Measurements from ENCODE around the gene CABLES1.

Gene CABLES1

GRCh38 chr18:23114171-23114881 lies 21.0 kb upstream of the CABLES1 start:
- peak in 1 of 2 donors; percentile 16 for DNase-seq

DNA sequence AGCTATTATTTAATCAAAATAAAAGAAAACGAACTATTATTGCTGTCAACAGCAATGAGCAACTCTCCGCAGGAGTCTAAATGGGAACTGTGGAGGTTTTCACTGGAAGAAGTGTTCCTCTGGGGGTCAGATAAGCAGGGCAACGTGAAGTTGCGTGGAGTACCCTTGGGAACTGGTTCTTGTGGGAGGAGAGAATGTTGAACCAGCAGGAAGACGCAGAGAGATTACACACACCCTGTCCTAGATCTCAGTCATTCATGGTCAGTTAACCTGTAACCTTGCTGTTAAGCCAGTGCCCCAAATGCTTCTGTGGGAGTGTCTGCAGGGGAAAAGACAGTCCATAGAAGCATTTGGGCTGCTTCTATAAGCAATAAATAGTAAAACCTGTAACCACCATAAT lies 20.4 kb upstream of the CABLES1 start:
- no peak for DNase-seq

DNA sequence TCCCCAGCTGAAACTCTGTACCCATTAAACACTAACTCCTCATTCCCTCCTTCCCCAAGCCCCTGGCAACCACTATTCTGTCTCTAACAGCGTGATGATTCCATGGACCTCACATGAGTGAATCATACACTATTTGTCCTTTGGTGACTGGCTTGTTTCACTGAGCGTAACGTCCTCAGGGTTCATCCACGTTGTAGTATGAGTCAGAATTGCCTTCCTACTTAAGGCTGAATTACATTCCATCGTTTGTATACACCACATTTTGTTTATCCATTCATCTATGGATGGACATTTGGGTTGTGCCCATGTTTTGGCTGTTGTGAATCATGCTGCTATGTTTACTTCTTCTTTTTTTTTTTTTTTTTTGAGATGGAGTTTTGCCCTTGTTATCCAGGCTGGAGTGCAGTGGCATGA lies 19.6 kb upstream of the CABLES1 start:
- no peak for DNase-seq

DNA sequence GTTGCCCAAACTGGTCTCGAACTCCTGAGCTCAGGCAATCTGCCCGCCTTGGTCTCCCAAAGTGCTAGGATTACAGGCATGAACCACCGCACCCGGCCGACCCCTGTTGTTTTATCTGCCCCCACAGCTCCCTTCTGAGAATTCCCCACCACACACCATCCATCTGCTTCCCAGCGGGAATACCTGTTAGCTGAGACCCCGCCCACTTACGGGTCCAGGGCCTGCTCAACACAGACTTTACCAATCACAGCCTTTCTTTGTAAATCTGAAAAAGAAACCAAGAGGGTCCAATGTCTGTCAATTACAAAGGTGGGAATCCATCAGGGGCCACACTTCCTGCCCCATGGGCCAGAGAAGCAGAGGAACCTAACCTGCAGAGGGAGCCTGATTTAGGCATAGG lies 14.2 kb upstream of the CABLES1 start:
- no peak for DNase-seq

DNA sequence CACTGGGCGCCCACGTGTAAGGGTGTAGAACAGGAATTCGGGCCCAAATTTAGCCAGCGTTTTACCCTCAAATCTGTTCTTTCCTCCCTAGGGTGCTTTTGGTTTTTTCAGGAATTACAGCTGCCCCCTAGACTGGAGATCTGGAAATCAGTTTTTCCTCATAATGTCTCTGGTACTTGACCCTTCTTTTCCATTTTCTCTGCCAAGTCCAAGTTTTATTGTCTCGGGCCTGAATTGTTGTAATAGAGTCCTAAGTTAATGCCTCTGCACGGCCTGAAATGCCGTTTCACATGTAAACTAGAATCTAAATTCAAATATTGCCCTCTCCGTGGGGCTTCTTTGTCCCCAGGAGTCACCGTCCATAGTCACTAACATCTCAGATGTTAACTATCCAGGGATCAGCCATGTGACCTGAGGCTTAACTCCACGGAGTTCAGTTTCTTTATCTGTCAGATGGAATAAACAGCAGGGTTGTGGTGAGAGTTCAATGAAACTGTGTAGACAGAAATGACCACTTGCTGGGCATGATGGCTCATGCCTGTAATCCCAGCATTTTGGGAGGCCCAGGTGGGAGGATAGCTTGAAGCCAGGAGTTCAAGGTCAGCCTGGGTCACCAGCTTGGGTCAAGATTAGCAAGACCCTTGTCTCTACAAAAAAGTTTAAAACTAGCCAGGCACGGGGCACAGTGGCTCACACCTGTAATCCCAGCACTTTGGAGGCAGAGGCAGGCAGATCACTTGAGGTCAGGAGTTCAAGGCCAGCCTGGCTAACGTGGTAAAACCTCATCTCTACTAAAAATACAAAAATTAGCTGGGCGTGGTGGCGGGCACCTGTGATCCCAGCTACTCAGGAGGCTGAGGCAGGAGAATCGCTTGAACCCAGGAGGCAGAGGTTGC lies 12.7 kb upstream of the CABLES1 start:
- DNase-seq: no peak

DNA sequence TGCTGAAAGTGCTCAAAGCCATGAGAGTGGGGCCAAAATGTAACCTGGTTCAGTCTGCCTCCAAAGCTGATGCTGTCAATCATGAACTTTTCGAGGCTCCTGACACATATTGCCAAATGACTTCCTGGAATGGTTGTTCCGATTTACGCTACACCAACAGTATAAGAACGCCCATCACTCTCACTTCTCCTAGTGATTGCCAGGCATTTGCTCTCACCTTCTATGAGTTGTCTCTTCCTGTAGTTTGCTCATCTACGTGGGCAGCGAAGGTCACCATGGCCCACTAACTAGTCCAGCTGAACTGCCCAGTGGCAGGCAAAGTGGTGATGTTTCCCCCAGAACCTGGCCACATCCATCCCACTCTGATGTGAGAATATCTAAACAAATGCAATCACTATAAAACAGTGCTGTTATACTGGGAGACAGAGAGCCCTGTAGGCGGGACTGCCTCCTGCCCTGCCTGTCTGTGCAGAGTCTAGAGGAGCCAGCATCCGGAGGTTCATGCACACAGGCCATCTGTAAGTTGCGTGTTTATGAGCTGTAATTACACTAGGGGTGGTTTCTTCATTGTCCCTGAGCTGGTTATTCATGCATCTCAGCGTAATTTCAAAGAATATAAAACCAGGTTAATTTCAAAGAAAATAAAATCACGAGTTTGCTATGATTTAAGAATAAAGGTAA lies 8.8 kb upstream of the CABLES1 start:
- no peak for DNase-seq

DNA sequence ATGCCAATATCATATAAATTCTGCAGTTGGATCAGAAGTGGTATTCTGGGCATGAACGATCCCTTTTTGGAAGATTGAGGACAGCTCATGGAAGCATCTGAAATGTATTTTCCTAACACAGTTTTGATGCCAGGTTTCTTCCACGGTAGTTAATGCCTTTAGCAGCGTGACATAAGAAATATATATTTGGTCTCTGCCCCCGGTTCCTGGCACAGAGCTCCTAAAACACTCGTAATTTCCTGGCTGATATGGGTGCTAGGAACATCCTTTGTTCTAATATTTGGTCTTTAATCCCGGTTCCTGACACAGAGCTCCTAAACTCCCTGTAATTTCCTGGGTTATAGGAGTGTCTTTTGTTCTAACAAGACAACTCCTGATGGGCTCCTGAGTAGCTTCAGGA lies 8.2 kb upstream of the CABLES1 start:
- no peak for DNase-seq

DNA sequence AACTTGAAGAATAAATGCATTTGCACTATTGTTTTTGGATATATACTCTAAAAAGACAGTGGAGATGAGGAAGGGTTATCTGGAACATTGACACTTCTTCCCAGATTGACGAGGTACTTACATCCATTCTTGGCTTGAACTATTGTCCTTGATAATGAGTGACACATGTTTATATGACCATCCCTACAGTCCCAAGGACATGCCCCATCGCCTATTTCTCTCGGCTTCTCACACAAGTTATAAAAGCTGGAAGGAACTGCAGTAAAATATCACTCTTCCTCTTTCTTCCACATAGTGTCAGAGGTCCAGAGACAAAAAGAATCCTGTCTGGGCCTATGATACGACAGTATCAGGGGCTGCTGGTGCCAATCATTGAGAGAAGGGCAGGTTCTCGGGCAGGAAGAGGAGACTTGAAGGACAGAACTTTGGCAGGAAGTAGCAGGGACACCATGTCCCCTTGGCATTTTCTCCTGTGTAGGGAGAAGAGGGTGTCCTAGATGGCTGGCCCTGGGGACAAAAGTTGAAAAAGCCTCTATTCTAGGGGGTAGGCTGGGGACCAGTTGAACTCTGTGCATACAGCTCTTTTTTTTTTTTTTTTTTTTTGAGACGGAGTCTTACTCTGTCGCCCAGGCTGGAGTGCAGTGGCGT lies 5.8 kb upstream of the CABLES1 start:
- no peak for DNase-seq

GRCh38 chr18:23131693-23132319 lies 3.5 kb upstream of the CABLES1 start:
- peak; percentile 55 to 74 for DNase-seq

- DNase-seq: peak; percentile 30 to 63
Measured at GRCh38 chr18:23133860-23134779, 1.2 kb upstream of the CABLES1 start.

GRCh38 chr18:23135550-23136325 lies 453 bp downstream of the CABLES1 start:
- DNase-seq: peak; percentile 12 to 15

- no peak for DNase-seq
Measured at GRCh38 chr18:23136326-23137096, 1.2 kb downstream of the CABLES1 start.

DNA sequence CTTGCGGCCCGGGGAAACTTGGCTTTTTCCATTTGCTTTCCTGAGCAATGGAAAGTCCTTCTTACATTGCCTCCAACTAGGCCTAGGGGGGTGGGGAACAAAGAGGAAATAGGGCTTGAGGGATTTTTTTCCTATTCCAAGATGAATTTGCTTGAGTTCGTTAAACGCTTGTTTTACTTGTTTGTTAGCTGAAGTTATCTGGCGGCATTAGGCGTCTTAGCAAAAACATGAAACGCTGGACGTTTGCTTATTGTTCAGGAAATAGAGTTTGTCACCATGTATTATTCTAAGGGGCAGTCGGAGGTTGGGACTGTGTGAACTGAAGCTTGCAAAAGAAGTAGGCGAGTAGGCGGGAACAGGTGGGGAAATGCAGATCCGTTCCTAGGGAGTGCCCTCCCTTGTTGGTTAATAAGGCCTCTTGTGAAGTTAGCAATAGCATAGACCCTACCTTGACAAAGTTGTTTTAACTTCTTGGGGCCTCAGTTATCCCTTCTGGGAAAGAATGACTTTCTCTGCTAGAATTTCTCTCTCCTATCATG lies 1.9 kb downstream of the CABLES1 start:
- no peak for DNase-seq

DNA sequence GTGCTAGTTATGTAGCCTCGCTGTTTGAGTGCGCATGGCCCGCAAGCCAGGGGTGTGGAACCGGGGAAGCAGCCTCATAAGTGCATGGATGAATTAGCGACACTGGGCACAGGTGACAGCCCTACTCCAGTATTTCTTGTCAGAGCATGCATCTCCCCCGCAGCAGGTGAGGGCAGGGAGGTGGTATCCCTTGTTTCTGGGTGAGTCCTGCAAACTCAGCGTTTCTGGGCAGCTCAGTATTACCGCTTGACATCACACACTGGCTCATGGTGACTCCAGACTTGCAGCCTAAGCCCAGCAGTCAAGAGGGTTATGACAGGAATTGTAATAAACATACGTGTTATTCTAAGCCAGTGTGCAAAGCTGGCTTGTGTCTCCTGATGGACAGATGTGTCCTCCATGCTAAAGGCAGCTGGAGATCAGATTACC lies 2.5 kb downstream of the CABLES1 start:
- no peak for DNase-seq

GRCh38 chr18:23138471-23138870 lies 3.2 kb downstream of the CABLES1 start:
- no peak for DNase-seq

- DNase-seq: no peak
Measured at GRCh38 chr18:23141104-23141999, 6.1 kb downstream of the CABLES1 start.

DNA sequence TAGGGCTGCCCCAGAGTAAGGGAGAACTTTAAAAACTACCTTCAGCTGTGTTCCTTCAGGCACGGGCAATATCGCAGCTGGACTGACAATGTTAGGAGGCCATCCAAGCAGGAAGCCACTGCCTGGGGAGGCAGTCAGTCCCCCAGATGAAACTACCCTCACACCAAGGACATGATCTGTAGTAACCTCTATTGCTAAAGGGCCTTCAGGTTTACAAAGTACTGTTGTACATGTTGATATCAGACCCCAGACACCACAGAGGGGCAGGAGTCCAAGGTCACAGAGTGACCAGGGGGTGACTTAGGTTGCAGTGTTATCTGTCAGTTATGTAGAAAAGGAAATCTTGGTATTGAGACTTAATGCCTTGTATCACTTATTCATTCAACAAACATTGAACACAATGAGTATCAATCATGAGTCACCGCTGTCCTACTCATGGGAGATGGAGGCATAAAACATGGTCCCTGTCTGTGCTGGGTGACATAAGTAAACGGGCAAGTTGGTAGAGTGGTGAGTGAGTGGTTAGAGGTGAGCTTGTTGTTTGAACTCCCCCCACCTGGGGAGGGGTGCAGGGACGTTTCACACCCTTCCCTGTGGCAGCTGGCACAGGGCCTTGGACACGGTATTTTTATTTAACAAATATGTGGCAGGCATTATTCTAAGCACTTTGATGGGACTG lies 7.1 kb downstream of the CABLES1 start:
- DNase-seq: no peak

Data from CD4-positive, alpha-beta T cell treated with Interleukin-4 for 1 hour (primary cell).